SJSA1 (cell line): ENCODE results near the gene KCTD15. TPM values are rescaled to one million over a fixed set of nuclear protein-coding genes. Genes with fewer than 3 reads are reported as not detected.

Source experiments
- DNase-seq, 2 experiments: peaks; one replicate each; pipeline ENCODE4 v3.0.0-alpha.2; 2015 to 2020; ENCODE audit warnings: low spot score in 2 of 2, low read depth in 1 of 2
- H3K27ac ChIP-seq: fragments of 250-450 bp; sonication (Bioruptor Pico); 2 replicates; pipeline ENCODE4 v1.5.1; 2020; ENCODE audit warnings: mild to moderate bottlenecking, moderate library complexity
- H3K27me3 ChIP-seq: fragments of 250-450 bp; sonication (Bioruptor Pico); replicated peaks from 2 replicates; pipeline ENCODE4 v1.5.1; 2020; ENCODE audit warnings: mild to moderate bottlenecking, moderate library complexity
- H3K36me3 ChIP-seq: fragments of 250-450 bp; sonication (Bioruptor Pico); 2 replicates; pipeline ENCODE4 v1.5.1; 2020; ENCODE audit warnings: mild to moderate bottlenecking
- H3K4me1 ChIP-seq: fragments of 250-450 bp; sonication (Bioruptor Pico); replicated peaks from 2 replicates; pipeline ENCODE4 v1.6.1; 2021; ENCODE audit warnings: mild to moderate bottlenecking
- H3K4me3 ChIP-seq: fragments of 250-450 bp; sonication (Bioruptor Pico); 2 replicates; pipeline ENCODE4 v1.5.1; 2020; ENCODE audit warnings: mild to moderate bottlenecking
- H3K9me3 ChIP-seq: fragments of 250-450 bp; sonication (Bioruptor Pico); replicated peaks from 2 replicates; pipeline ENCODE4 v1.5.1; 2020; ENCODE audit warnings: mild to moderate bottlenecking
- total RNA-seq: library from RNA; depleted of rRNA; stranded (reverse); fragments of >200 nt; shearing (Covaris generic); gene quantifications from 2 replicates; pipeline ENCODE4 v1.2.3, GENCODE V29; 2014; rRNA removed

Gene KCTD15, protein sequence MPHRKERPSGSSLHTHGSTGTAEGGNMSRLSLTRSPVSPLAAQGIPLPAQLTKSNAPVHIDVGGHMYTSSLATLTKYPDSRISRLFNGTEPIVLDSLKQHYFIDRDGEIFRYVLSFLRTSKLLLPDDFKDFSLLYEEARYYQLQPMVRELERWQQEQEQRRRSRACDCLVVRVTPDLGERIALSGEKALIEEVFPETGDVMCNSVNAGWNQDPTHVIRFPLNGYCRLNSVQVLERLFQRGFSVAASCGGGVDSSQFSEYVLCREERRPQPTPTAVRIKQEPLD
- total RNA-seq: 3.0 and 4.3 TPM in 2 replicates

DNA sequence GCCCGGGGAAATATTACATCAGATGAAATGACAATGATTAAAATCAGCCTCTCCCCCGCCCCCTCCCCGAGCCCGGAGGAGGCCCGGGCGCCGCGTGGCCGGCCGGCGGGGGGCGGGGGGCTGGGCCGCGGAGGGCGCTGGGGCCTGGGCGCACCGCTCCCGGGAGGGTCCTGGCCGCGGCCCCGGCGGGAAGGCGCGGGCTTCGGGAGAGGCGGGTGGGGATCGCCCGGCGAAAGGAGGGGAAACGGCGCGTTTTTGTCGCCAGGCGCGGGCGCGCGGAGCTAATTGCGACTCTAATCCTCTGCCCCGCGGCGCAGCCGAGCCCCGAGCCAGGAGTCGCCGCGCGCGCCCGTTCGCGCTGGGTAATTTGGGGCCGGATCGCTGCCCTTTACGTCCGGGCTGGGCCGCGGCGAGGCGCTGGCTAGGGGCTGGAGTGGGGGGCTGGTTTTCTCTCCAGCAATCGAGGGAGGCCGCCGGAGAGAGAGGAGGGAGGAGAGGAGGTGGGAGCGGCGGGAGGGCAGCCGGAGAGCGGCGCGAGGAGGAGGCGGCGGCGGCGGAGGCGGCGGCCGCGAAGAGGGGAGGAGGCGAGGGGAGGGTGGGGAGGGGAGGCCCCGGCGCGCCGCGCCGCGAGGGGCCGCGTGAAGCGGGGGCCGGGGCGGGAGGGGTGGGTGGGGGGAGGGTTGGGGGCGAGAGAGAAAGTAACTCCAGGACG is at the start of gene KCTD15:
Gene KCTD15 (plus strand): TSS at position 707 of the 712 bp plus-strand sequence. CDS start 3,585 bp downstream, outside the sequence.
- H3K4me1 ChIP-seq: peaks cover 17% of the 10 kb centered on the region
- peaks cover 78% of the 10 kb centered on the region for H3K27me3 ChIP-seq
- no peaks in the 10 kb centered on the region for H3K36me3 ChIP-seq
- DNase-seq: peak in 1 of 2 experiments; percentile 26
- peak within 1 kb of the TSS; percentile 41 for H3K27ac ChIP-seq
- H3K9me3 ChIP-seq: 0 out of 2 replicates have a peak, but pooled peaks cover 6% of the 10 kb centered on the region
- peak within 1 kb of the TSS; percentile 45 for H3K4me3 ChIP-seq

DNA sequence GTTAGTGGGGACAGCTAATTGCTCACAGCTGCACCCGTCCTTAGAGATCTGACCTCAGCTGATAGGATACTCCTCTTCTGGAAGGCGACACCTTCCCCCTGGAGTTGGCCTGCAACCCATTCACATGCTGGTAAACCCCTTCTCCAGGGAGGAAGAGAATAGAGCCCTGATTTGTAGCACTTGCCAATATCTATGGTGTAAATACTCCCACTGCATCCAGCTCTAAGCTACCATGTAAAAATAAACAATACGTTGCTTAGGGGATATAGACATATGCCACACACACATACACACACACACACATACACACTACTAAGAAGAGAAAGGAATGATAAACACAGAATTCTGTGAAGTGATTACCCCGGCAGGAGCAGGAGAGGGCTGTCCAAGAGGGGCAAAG is 49.4 kb upstream of the KCTD15 start:
- no peak overlapping the region for H3K27ac ChIP-seq
- no peaks in the 10 kb centered on the region for H3K36me3 ChIP-seq
- H3K9me3 ChIP-seq: no peaks in the 10 kb centered on the region
- DNase-seq: no peak
- H3K4me1 ChIP-seq: no peaks in the 10 kb centered on the region
- H3K4me3 ChIP-seq: no peak overlapping the region
- peaks cover 4% of the 10 kb centered on the region for H3K27me3 ChIP-seq

DNA sequence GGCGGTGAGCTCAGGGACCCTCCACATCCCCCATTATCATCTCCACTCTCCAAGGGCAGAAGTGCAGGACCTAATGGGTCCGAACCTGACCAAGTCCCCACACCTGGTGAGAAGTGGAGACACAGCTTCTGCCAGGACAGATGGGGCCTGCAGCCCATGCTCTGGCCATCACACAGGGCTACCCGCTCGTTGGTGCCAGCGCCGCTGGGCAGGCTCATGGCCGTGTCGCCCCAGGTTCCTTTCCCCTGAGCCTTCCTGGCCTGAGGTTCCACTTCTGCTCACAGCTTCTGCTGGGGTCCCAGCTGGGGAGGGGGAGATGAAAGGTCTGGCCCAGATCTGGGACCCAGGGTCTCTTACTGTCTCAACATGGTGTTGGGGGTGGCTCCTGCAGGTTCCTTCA is 48.4 kb upstream of the KCTD15 start:
- Histone ChIP-seq H3K9me3 (no peaks in the 10 kb centered on the region), H3K4me1 (no peaks in the 10 kb centered on the region), H3K27me3 (peaks cover 9% of the 10 kb centered on the region), H3K36me3 (no peaks in the 10 kb centered on the region), H3K4me3 (no peak overlapping the region), H3K27ac (no peak overlapping the region)
- no peak for DNase-seq

DNA sequence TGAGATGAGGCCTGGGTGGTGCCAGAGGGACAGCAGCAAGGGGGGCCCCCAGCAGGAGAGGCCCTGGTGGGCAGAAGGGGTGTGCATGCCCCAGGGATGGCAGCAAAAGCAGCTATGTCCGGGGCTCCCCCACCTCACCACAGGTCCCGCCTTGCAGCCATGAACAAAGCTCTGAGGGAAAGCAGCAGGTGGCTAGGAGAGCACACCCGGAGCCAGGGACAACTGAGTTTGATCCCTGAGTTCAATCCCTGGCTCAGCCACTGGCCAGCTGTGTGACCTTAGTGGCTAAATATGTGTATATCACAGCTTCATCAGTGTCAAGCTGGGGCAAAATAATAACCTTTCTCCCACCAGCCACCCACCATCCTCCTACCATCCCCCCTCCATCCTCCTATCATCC is 47.7 kb upstream of the KCTD15 start:
- Histone ChIP-seq H3K36me3 (no peaks in the 10 kb centered on the region), H3K4me1 (no peaks in the 10 kb centered on the region), H3K4me3 (no peak overlapping the region), H3K27me3 (peaks cover 9% of the 10 kb centered on the region), H3K9me3 (no peaks in the 10 kb centered on the region), H3K27ac (no peak overlapping the region)
- no peak for DNase-seq

DNA sequence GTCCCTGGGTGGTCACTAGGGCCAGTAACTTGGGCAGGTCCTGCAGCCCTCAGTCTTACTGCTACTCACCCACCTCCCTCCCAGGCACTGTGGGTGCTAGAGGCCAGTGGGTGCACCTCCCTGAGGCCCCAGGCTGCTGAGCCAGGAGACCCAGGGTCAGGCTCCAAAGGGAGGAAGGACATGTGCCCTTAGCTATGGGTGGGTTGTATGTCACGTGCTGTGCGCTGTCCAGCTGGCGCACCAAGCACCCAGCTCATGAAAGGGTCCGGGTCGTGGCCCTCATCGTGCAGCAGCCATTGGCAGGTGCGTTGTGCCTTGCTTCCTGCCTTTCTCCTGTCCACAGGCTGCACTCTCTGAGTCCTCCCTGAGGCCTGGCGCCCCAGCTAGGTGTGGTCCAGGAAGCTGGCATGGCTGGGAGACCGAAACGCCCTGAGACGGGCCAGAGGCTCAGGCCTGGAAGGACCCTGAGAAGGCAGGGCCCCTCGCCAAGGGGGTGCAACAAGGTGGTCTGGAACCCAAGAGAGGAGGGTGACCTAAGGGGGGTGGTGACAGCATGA is 47.0 kb upstream of the KCTD15 start:
- Histone ChIP-seq H3K9me3 (no peaks in the 10 kb centered on the region), H3K4me3 (no peak overlapping the region), H3K27ac (no peak overlapping the region), H3K36me3 (no peaks in the 10 kb centered on the region), H3K4me1 (no peaks in the 10 kb centered on the region), H3K27me3 (peaks cover 9% of the 10 kb centered on the region)
- DNase-seq: no peak

DNA sequence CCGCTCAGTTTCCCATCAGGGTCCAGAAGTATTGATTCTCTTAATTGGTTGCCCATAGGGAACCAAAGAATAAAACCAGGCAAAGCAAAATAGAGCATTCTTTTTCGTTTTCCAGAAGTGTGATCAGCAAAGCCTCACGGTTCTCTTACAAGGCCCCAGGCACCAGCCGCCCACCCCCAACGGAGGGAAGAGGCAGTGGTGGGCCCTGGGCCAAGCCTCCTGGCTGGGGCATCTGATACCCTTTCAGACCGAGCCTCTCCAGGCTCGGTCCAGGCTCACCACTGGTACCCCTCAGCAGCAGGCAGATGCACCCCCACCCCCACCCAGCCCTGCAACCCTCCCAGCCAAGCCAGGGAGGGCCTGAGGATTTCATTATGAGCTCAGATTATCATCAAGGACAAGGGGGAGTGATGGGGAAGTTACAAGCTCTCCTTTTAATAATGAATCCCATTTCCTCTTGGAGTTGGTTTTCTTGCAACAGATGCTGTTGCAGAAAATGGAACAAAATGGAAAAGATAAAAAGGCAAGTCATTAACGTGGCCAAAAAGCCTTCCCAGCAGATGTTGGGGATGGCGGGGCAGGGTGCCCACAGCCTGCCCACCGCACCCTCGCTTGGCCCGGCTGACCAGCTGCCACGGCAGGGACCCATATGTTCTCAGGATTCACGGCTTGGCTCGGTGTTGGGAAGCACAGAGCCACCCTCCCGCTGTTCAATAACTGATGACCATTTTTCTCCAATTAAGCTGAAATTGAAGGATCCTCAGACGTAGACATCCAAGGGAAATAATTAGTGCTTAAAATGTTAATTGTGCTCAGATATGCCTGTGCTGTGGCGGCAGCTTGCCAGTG is 45.9 kb upstream of the KCTD15 start:
- no peak for DNase-seq
- H3K27ac ChIP-seq: no peak overlapping the region
- H3K4me3 ChIP-seq: no peak overlapping the region
- no peaks in the 10 kb centered on the region for H3K9me3 ChIP-seq
- H3K36me3 ChIP-seq: no peaks in the 10 kb centered on the region
- peaks cover 9% of the 10 kb centered on the region for H3K27me3 ChIP-seq
- H3K4me1 ChIP-seq: no peaks in the 10 kb centered on the region

DNA sequence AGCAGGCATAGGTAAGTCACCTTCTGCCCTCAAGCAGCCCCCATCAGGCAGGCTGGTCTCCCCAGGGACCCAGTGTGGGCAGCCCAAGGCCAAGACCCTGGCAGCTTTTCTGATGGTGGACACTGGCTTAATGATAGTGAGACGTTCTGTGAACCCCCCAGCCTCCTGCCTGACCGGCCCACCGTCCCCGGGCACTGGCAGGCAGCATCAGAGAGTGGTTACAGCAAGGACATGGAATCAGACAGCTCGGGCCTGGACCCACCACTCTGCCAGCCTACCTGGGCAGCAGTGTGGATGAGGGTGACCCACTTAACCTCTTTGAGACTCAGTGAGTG is 45.3 kb upstream of the KCTD15 start:
- DNase-seq: no peak
- H3K4me1 ChIP-seq: no peaks in the 10 kb centered on the region
- H3K27me3 ChIP-seq: peaks cover 9% of the 10 kb centered on the region

DNA sequence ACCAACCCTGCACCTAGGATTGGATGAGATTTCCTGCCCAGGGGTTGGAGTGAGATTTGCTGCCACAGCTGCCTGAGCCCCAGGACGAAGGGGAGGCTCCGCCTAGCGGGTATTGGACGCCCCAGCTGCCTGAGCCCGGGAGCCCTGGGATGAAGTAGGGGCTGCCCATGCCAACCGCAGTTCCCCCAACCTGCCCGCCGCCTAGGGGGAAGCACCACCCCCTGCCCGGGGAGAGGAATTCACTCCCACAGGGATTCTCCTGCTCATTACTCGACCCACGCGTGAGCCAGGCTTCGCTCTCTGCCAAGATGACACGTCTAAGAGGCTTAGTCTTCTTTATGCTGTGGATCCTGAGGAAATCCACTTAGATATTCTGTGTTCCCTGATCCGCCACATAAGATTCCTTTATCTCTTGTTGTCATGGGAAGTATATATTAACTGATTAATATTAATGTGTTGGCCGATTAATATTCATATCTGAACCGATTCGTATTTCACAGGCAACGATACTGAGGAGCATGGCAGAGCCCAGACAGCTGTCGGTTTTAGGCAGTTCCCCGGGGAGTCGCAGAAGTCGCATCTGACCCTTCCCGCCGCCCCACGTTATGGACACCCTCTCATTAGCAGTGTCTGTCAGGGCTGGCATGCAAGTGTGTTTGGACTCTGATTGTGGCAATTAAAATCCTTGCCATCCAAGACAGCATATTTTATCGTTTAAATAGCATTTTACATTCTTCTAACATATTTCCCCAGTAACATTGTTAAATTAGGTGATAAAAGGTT is 44.5 kb upstream of the KCTD15 start:
- Histone ChIP-seq H3K4me1 (no peaks in the 10 kb centered on the region), H3K36me3 (no peaks in the 10 kb centered on the region), H3K9me3 (no peaks in the 10 kb centered on the region), H3K4me3 (no peak overlapping the region), H3K27ac (no peak overlapping the region), H3K27me3 (peaks cover 8% of the 10 kb centered on the region; the same call in 1 of the 2 replicates)
- DNase-seq: no peak

More for the DNA sequence above, 45.3 kb upstream of the KCTD15 start:
- H3K4me3 ChIP-seq: no peak overlapping the region
- H3K36me3 ChIP-seq: no peaks in the 10 kb centered on the region
- H3K27ac ChIP-seq: no peak overlapping the region
- H3K9me3 ChIP-seq: no peaks in the 10 kb centered on the region

DNA sequence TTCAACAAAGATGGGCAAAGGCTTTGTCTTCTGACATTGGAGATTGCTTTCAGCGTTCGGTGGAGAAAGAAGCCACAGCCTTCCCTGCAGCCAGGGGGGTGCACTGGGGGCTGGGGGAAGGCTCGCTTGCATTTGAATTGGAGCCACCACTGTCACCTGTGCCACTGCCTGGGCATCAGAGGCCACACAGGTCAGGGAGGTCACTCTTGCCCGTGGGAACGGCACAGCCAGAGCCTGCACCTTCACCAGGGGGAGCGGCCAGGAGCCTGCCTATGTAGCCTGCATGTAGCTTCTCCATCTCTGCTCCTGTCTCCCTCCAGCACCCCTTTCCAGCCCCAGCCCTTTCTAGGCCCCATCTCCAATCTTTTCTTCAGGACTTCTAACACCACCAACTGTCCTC is 43.7 kb upstream of the KCTD15 start:
- H3K9me3 ChIP-seq: no peaks in the 10 kb centered on the region
- peaks cover 4% of the 10 kb centered on the region; the same call in 1 of the 2 replicates for H3K27me3 ChIP-seq
- H3K36me3 ChIP-seq: no peaks in the 10 kb centered on the region
- H3K4me1 ChIP-seq: no peaks in the 10 kb centered on the region
- no peak overlapping the region for H3K27ac ChIP-seq
- no peak overlapping the region for H3K4me3 ChIP-seq
- no peak for DNase-seq

DNA sequence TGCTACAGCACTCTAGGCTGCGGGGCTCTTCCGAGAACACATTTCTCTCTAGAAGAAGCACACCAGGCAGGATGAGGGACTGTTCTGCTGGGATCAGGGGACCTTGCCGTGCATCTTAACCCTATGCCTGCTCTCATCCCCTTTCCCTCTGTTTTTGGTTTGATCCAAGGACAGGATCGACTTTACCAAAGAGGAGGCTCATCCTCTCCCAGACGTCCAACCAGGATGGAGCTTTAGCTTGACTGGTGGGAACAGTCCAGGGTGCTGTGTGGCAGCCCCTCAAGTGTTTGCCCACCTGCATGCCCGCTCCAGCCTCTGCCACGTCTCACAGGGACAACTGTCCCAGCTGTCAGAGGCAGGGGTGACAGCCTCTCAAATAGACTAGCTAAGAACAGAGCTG is 42.3 kb upstream of the KCTD15 start:
- peaks cover 4% of the 10 kb centered on the region; the same call in 1 of the 2 replicates for H3K27me3 ChIP-seq
- no peaks in the 10 kb centered on the region for H3K9me3 ChIP-seq
- H3K36me3 ChIP-seq: no peaks in the 10 kb centered on the region
- peaks cover 10% of the 10 kb centered on the region for H3K4me1 ChIP-seq
- H3K27ac ChIP-seq: no peak overlapping the region
- no peak for DNase-seq
- H3K4me3 ChIP-seq: no peak overlapping the region

DNA sequence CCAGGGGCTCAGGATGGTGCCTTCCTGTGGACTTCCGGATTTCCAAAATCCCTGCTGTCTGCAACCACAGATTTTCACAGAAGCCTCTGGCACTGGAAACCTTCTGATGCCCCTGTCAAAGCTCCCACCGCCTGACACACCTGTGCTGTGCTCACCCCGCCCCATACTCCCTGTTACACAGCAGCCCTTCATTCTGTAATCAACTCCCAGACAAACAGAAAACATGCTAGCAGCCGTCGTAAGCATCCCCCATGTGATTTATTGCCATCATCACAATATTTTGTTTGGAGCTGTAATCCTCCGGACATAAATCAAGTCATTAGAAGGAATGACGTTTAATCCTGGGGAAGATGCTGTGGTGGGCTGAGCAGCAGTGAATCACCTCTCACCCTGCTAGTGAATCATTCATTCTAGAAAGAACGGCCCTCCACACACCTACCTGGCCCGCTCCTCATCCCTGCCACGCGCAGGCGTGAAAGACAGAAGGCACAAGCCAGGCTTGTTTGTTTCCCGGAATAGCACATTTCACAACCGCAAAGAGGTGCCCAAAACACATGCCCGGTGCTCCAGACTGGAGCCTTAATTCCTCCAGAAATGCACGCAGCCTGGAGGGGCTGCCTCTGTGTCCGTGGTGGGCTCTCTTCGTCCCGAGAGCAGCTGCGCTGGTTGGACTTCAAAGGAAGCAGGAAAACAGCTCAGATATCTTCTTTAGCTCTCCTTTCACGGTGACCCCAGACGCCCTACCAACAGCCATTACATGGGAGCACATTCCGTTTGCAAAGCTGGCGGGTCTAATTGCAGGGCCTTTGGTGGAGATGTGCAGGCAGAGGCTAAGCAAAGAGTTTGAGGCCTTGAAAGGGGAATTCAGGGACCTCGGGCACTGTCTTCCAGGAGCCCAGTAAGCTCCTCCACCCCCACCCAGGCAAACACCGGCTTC is 41.3 kb upstream of the KCTD15 start:
- H3K4me1 ChIP-seq: peaks cover 10% of the 10 kb centered on the region
- H3K9me3 ChIP-seq: no peaks in the 10 kb centered on the region
- no peak for DNase-seq
- no peak overlapping the region for H3K27ac ChIP-seq
- peaks cover 4% of the 10 kb centered on the region; the same call in 1 of the 2 replicates for H3K27me3 ChIP-seq
- H3K36me3 ChIP-seq: no peaks in the 10 kb centered on the region
- H3K4me3 ChIP-seq: no peak overlapping the region

DNA sequence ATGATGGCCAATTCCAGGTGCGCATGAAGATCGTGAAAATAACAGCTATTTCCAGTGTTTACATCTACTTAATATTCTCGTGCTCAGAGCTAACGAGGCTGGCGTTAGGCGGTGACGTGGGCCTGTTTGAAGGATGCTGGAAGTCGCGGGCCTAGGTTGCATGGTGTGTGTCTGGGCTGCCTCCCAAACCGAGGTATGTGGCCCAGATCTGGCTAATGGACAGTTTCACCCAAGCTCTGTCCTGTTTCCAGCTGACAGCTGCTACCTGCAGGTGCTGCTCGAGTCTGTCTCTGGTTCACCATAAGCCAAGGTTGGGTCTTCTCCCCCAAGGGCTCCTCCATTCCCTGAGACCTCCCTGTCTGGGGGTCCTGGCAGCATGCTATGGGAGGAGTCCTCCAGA is 40.5 kb upstream of the KCTD15 start:
- Histone ChIP-seq H3K4me3 (no peak overlapping the region), H3K9me3 (no peaks in the 10 kb centered on the region), H3K4me1 (peaks cover 10% of the 10 kb centered on the region), H3K36me3 (no peaks in the 10 kb centered on the region), H3K27ac (no peak overlapping the region), H3K27me3 (peaks cover 4% of the 10 kb centered on the region; the same call in 1 of the 2 replicates)
- no peak for DNase-seq
